MCF 10A (cell line): ENCODE results near the gene NCK2. TPM values are rescaled to one million over a fixed set of nuclear protein-coding genes. Genes with fewer than 3 reads are reported as not detected.

Experiments used
- BruUV-seq: library from RNA; stranded (reverse); fragments of 400-500 nt; replicated peaks from 2 replicates; lab custom pipeline; 2021; lab: Mats Ljungman, UMichigan
- CTCF ChIA-PET: fragments of 300-600 bp; sonication (Branson Sonifier 250); formaldehyde crosslinking; extraction: SDS; loops from one replicate; lab custom pipeline; 2021; ENCODE audit warnings: antibody characterized with exemption, inconsistent platforms; lab: Yijun Ruan, JAX
- POLR2A ChIA-PET: fragments of 300-600, 350-650 bp; sonication (Branson Sonifier 250); formaldehyde crosslinking; extraction: SDS; loops from one replicate; lab custom pipeline; 2020; ENCODE audit warnings: antibody characterized with exemption, inconsistent platforms; lab: Yijun Ruan, JAX
- DNase-seq: peaks from one replicate; pipeline ENCODE4 v3.0.0-alpha.2; 2018; ENCODE audit not compliant: unreplicated experiment
- H3K27ac Mint-ChIP-seq: one replicate; pipeline ENCODE4 v1.8.0; 2022; ENCODE audit warnings: mild to moderate bottlenecking, low read depth, mixed read lengths; ENCODE audit not compliant: unreplicated experiment
- H3K27me3 Mint-ChIP-seq: one replicate; pipeline ENCODE4 v1.8.0; 2022; ENCODE audit warnings: mixed read lengths; ENCODE audit not compliant: insufficient read depth, unreplicated experiment
- H3K36me3 Mint-ChIP-seq: one replicate; pipeline ENCODE4 v1.8.0; 2022; ENCODE audit warnings: mild to moderate bottlenecking, moderate library complexity, mixed read lengths; ENCODE audit not compliant: insufficient read depth, unreplicated experiment
- H3K4me1 Mint-ChIP-seq: one replicate; pipeline ENCODE4 v1.8.0; 2022; ENCODE audit warnings: mixed read lengths; ENCODE audit not compliant: insufficient read depth, unreplicated experiment
- H3K4me3 Mint-ChIP-seq: one replicate; pipeline ENCODE4 v1.8.0; 2022; ENCODE audit warnings: mild to moderate bottlenecking, moderate library complexity, mixed read lengths; ENCODE audit not compliant: unreplicated experiment
- H3K9me3 Mint-ChIP-seq: one replicate; pipeline ENCODE4 v1.8.0; 2022; ENCODE audit warnings: mixed read lengths; ENCODE audit not compliant: unreplicated experiment
- CTCF ChIP-seq: fragments of 200-600 bp; IDR thresholded peaks from one replicate; pipeline ENCODE4 v1.8.0; 2022; ENCODE audit warnings: antibody characterized with exemption, mild to moderate bottlenecking; ENCODE audit not compliant: unreplicated experiment
- intact Hi-C: fragments of 100-400 bp; cut with micrococcal nuclease; formaldehyde crosslinking; loops from 2 replicates; pipeline ENCODE4 v1.14.1; 2022
- total RNA-seq: library from RNA; stranded (reverse); gene quantifications from 2 replicates; pipeline ENCODE4 v1.2.3, GENCODE V29; 2022

NCK2 gene
- total RNA-seq, 1 experiment from 2014 or later, result 36.5 TPM

GRCh38 chr2:105934467-105934866 is 189.8 kb downstream of the NCK2 start:
- Mint-ChIP-seq H3K36me3 (no peaks in the 10 kb centered on the region), H3K27ac (no peak overlapping the region), H3K4me1 (no peaks in the 10 kb centered on the region), H3K27me3 (no peaks in the 10 kb centered on the region), H3K4me3 (no peak overlapping the region), H3K9me3 (no peaks in the 10 kb centered on the region)
- TF ChIP-seq CTCF, result no peak
- DNase-seq, result no peak
- CTCF ChIA-PET, result interaction anchor here (1.7 kb wide), 1 partner anchor 15 kb away, joined by 4 read pairs; no protein-coding TSS in a partner anchor
- no TSS peak for BruUV-seq
- POLR2A ChIA-PET, result no interaction called here
- intact Hi-C loops, result no loop called here

GRCh38 chr2:105935063-105935462 is 190.4 kb downstream of the NCK2 start:
- H3K9me3 Mint-ChIP-seq, result no peaks in the 10 kb centered on the region
- no peaks in the 10 kb centered on the region for H3K27me3 Mint-ChIP-seq
- DNase-seq, result no peak
- no peaks in the 10 kb centered on the region for H3K4me1 Mint-ChIP-seq
- no TSS peak for BruUV-seq
- H3K4me3 Mint-ChIP-seq, result no peak overlapping the region
- POLR2A ChIA-PET, result no interaction called here
- TF ChIP-seq CTCF, result no peak
- H3K36me3 Mint-ChIP-seq, result no peaks in the 10 kb centered on the region
- intact Hi-C loops, result no loop called here
- CTCF ChIA-PET, result interaction anchor here (1.7 kb wide), 1 partner anchor 16 kb away, joined by 4 read pairs; no protein-coding TSS in a partner anchor
- no peak overlapping the region for H3K27ac Mint-ChIP-seq

- DNase-seq, result no peak
- BruUV-seq, result no TSS peak
- ChIA-PET CTCF (interaction anchor here (0.6 to 1.1 kb wide), 3 partner anchors 18 to 136 kb away, joined by 3 to 4 read pairs (median 3); no protein-coding TSS in a partner anchor), POLR2A (no interaction called here)
- no peak for TF ChIP-seq CTCF
- no peaks in the 10 kb centered on the region for H3K9me3 Mint-ChIP-seq
- no peaks in the 10 kb centered on the region for H3K27me3 Mint-ChIP-seq
- H3K36me3 Mint-ChIP-seq, result no peaks in the 10 kb centered on the region
- H3K27ac Mint-ChIP-seq, result no peak overlapping the region
- H3K4me3 Mint-ChIP-seq, result no peak overlapping the region
- intact Hi-C loops, result no loop called here
- no peaks in the 10 kb centered on the region for H3K4me1 Mint-ChIP-seq
Observed at GRCh38 chr2:105936954-105937353, 192.2 kb downstream of the NCK2 start.

- Mint-ChIP-seq H3K27me3 (no peaks in the 10 kb centered on the region), H3K4me3 (no peak overlapping the region), H3K9me3 (no peaks in the 10 kb centered on the region), H3K27ac (no peak overlapping the region), H3K36me3 (no peaks in the 10 kb centered on the region), H3K4me1 (no peaks in the 10 kb centered on the region)
- intact Hi-C loops, result no loop called here
- no TSS peak for BruUV-seq
- CTCF ChIA-PET, result interaction anchor here (0.6 to 1.1 kb wide), 3 partner anchors 18 to 136 kb away, joined by 3 to 4 read pairs (median 3); no protein-coding TSS in a partner anchor
- POLR2A ChIA-PET, result no interaction called here
- no peak for DNase-seq
- TF ChIP-seq CTCF, result no peak
Observed at GRCh38 chr2:105937498-105938097, 192.9 kb downstream of the NCK2 start.
